KOPT-K1 (cell line): ENCODE results near the gene S100A4.

Experiments used
- H3K27ac ChIP-seq: fragments of 200-600 bp; sonication (generic); 2 replicates; pipeline ENCODE4 v1.5.1; 2016; ENCODE audit warnings: antibody characterized with exemption, mild to moderate bottlenecking, low read depth, low read length; ENCODE audit not compliant: poor library complexity, severe bottlenecking
- H3K36me3 ChIP-seq: fragments of 200-600 bp; sonication (generic); 2 replicates; pipeline ENCODE4 v1.5.1; 2017; ENCODE audit warnings: antibody characterized with exemption, mild to moderate bottlenecking, low read length, moderate library complexity; ENCODE audit not compliant: insufficient read depth
- H3K9me3 ChIP-seq: fragments of 200-600 bp; sonication (generic); 2 replicates; pipeline ENCODE4 v1.5.1; 2017; ENCODE audit warnings: antibody characterized with exemption, low read length, mild to moderate bottlenecking; ENCODE audit not compliant: insufficient read depth, poor library complexity, severe bottlenecking

Gene S100A4

GRCh38 chr1:153546371-153546770, 765 bp upstream of the S100A4 start:
- Histone ChIP-seq H3K36me3 (no peaks in the 10 kb centered on the region), H3K9me3 (no peaks in the 10 kb centered on the region), H3K27ac (peak overlapping the region; percentile 71)

DNA sequence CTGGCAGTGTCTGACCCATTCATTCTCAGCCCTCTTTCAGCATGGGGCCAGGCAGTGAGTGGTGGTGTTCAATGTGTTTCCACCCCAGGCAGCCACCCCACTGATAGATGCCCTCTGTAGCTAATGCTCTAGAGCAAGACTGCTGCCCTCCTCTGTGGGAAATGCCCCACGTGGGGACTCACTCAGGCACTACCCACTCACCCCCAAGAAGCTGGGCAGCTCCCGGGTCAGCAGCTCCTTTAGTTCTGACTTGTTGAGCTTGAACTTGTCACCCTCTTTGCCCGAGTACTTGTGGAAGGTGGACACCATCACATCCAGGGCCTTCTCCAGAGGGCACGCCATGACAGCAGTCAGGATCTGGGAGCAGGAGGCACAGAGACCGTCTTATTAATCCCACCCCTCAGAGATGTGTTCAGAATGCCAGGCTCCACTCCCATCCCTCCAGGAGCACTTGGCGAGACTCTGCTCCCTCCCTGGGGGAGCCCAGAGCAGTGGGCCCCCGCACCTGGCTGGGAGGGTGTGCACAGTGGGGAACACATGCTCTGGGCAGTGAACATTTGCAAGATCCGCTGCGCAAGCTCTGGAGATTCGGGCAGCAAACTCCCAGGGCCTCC, 1.0 kb downstream of the S100A4 start:
- peak overlapping the region; percentile 71 for H3K27ac ChIP-seq
- H3K9me3 ChIP-seq: no peaks in the 10 kb centered on the region
- H3K36me3 ChIP-seq: no peaks in the 10 kb centered on the region

DNA sequence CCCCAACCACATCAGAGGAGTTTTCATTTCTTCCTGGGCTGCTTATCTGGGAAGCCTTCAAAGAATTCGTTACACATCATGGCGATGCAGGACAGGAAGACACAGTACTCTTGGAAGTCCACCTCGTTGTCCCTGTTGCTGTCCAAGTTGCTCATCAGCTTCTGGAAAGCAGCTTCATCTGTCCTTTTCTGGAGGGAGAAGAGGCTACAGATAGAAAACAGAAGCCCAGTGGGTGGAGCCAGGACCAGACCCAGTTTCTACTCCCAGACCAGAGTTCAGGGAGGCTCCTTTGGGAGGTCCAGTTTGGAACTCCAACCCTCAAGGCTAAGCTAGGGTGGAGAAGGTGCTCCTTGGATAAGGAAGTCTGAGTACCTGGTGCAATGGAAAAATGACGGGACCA, 1.9 kb downstream of the S100A4 start:
- Histone ChIP-seq H3K36me3 (no peaks in the 10 kb centered on the region), H3K27ac (no peak overlapping the region), H3K9me3 (no peaks in the 10 kb centered on the region)

DNA sequence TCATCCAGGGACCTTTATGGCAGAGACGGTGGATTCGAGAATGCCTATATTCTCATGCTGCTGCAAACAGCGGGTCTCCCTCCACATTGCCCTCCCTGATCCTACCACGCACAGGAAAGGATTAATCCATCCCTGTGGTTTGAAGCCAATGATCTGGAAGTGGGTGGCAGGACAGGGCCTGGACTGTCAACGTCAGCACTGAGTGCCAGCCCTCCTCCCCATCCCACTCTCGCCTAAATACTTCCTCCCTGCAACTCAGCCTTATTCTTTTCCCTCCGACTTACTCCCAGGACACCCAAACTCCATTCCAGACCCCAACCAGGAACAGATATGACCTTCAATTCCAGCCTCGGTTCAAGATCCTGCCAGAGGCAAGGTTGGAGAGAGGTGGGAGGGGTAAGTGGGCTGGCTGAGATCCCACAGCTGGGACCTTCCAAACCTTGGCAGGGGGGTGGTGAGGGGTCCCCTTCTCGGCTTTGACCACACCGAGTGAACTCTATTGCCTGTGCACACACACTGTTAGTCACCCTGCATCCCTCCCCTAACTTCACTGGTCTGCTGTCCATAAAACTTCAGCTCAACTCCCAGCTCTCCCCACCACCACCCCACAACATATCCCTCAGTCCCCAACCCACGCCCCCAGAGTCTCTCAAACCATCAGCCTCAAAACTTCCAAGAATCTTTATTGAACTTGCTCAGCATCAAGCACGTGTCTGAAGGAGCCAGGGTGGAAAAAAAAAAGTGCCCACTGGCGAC, 2.5 kb downstream of the S100A4 start:
- H3K9me3 ChIP-seq: no peaks in the 10 kb centered on the region
- no peak overlapping the region for H3K27ac ChIP-seq
- no peaks in the 10 kb centered on the region for H3K36me3 ChIP-seq

DNA sequence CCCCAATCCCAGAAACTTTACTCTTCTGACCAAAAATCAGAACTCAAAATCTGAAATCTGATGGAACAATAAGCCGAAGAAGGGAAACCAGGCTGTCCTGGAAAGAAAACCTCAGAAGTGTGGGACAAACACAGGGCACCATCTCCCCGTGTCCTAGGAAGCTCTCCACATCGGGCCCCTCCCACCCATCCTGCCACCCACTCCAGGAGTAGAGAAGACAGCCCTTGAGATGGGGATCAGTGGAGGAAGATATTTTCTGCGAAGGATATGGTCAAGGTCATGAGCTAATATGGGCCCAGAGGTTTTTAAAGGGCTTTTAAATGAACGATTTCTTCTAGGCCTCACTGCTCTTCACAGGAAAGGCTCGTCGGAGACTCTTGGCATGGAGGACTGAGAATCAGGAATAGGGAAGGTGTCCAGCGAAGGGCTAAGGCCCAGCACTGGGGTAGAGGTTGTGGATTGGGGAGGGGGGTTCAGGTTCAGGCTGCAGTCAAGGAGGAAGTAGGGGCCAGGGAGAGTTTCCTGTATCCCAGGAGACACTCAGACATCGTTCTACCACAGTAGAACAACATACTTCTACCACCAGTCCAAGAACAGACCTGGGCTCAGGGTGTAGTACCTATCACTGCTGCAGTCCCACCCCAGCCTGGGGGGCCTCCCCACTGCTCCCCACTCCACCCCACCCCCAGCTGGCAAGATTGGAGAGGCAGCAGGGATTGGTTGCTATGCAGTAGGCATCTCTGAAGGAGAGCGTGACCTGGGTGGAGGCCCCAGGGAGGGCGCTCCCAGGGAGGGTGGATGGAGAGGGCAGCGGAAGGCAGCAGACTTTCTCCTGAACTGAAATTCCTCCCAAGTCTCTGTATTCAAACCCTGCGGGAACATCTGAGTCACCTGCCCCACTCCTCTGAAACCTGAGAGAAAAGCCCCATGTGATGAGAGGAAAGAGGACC, 3.7 kb downstream of the S100A4 start:
- Histone ChIP-seq H3K36me3 (no peaks in the 10 kb centered on the region), H3K27ac (no peak overlapping the region), H3K9me3 (no peaks in the 10 kb centered on the region)

DNA sequence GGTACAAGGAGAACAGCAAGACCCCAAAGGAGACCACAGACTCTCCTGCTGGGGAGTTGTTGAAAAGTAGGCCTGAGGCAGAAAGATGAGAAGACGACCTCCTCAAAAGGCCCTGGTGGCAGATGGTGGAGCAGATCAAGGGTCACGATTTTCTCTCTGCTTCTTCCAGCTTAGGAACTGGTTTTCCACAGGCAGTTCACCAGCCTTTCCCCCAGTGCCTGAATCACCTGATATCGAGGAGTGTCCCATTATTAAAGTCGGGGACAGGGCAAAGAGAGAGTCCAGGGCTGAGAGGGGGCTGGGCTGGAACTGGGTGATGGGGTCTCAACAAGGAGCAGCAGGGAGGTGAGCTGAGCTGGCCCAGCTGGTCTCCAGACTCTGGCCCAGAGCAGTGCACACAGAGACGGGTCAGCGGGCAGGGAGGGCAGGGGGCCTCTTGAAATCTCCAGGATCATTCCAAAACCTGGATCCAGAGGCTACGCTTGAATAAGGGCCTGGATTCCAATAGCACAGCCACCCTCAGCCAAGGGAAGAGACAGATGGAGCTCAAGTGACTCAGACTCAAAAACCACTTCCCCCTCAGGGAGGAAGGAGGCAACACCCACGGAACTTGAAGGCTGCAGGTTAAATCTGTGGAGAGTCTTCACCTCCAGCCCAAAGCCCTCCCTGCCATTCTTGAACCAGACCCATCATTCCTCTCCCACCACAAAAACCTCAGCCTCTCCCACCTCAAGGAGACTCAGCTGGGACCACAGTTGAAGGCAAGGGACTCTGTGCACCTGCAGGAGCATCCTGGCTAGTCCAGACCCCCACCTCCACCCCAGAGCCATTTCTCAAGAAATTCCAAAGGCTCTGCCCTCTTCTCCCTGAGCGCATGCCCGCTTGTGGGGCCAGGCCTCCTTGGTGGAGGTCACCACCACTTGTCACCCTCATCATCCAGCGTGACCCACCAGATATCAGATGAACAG, 4.9 kb downstream of the S100A4 start, which contains the start of gene S100A5:
S100A5 (minus strand) TSS at position 541 of the 968 bp plus-strand sequence. CDS start 743 bp downstream, outside the sequence.
- H3K27ac ChIP-seq: peak within 1 kb of the TSS; percentile 43
- H3K9me3 ChIP-seq: no peaks in the 10 kb centered on the region
- H3K36me3 ChIP-seq: no peaks in the 10 kb centered on the region

DNA sequence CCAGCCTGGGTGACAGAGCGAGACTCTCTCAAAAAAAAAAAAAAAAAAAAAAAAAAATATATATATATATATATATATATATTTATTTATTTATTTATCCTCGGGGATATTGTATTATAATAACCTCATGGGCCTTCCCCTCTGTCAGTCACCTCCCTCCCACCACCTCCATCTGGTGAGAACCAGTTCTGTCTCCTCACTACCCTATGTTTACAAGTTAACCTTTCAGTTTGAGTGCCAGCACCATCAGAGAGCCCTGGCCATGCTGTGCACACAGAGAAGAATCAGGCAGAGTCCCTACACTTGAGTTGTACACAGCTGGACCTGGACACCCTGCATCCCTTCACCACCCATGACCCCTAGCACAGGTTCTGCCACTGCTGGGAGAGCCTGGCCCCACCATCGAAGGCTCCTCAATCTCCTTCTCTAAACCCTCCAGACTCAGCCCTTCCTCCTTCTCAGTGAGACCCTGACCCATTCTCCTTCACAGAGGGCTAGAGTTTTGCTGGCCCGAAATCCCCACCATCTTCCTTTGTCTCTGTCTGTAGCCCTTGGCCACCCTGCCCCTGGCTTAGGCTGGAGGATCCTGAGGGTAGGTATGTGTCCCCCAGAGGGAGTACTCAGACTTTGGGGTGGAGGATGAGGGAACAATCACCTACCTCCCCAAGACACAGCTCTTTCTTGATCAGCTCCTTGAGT, 6.1 kb downstream of the S100A4 start:
- no peaks in the 10 kb centered on the region for H3K9me3 ChIP-seq
- H3K27ac ChIP-seq: no peak overlapping the region
- H3K36me3 ChIP-seq: no peaks in the 10 kb centered on the region

DNA sequence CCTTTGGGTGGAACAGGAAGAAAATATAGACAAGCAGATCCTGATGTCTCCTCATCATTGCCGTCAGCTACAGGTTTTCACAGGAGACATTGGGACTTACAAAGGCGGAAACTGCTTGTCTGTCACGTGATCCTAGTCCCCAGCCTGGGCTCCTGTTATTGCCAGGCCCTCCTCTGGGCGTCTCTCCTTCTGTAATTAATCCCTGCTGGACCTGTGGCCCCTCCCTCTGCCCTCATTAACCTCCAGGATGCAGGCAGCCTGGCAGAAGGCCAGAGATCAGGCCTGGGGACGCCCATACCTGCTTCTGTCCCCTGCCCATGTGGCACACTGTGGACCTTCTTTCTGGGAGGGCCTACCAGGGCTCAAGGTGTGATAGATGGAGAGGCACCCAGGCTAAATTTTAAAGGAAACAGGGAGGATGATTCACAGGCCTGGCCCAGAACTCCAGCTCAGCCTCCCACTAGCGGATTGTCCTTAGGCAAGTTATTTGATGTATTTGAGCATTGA, 7.2 kb downstream of the S100A4 start:
- Histone ChIP-seq H3K9me3 (no peaks in the 10 kb centered on the region), H3K27ac (no peak overlapping the region), H3K36me3 (no peaks in the 10 kb centered on the region)

GRCh38 chr1:153537376-153537730, 8.3 kb downstream of the S100A4 start:
- Histone ChIP-seq H3K36me3 (no peaks in the 10 kb centered on the region), H3K9me3 (no peaks in the 10 kb centered on the region), H3K27ac (no peak overlapping the region)

- Histone ChIP-seq H3K27ac (no peak overlapping the region), H3K9me3 (no peaks in the 10 kb centered on the region), H3K36me3 (no peaks in the 10 kb centered on the region)
Measured at GRCh38 chr1:153536671-153537375, 8.8 kb downstream of the S100A4 start.

GRCh38 chr1:153536012-153536670, 9.5 kb downstream of the S100A4 start:
- no peaks in the 10 kb centered on the region for H3K9me3 ChIP-seq
- H3K36me3 ChIP-seq: no peaks in the 10 kb centered on the region
- H3K27ac ChIP-seq: no peak overlapping the region

- H3K27ac ChIP-seq: no peak within 1 kb of the TSS
- H3K9me3 ChIP-seq: no peaks in the 10 kb centered on the region
- no peaks in the 10 kb centered on the region for H3K36me3 ChIP-seq
Measured at GRCh38 chr1:153535242-153536011, 10.2 kb downstream of the S100A4 start, which contains the start of gene S100A6. Gene S100A6 (minus strand): TSS chr1:153535991. CDS start chr1:153535339, 652 bp downstream.
